HG03565 (cell line): ENCODE data around the gene ZNF236.

Experiments used
- ATAC-seq: cut with Tn5 transposase; IDR thresholded peaks from one replicate; pipeline ENCODE4 v1.9.1; 2021; ENCODE audit warnings: mild to moderate bottlenecking, moderate library complexity; ENCODE audit not compliant: unreplicated experiment

The ZNF236 gene

GRCh38 chr18:76855594-76855993 lies 33.2 kb downstream of the ZNF236 start:
- no peak for ATAC-seq

GRCh38 chr18:76857476-76857875 lies 35.1 kb downstream of the ZNF236 start:
- no peak for ATAC-seq

GRCh38 chr18:76859474-76860339 lies 37.4 kb downstream of the ZNF236 start:
- ATAC-seq = peak; percentile 96

- no peak for ATAC-seq
Observed at GRCh38 chr18:76860411-76860810, 38.1 kb downstream of the ZNF236 start.

GRCh38 chr18:76866666-76867065 lies 44.3 kb downstream of the ZNF236 start:
- no peak for ATAC-seq

GRCh38 chr18:76873311-76873710 lies 51.0 kb downstream of the ZNF236 start:
- no peak for ATAC-seq

- no peak for ATAC-seq
Observed at GRCh38 chr18:76873713-76874112, 51.4 kb downstream of the ZNF236 start.

- ATAC-seq = no peak
Observed at GRCh38 chr18:76874642-76875389, 52.5 kb downstream of the ZNF236 start.

GRCh38 chr18:76875390-76876325 lies 53.3 kb downstream of the ZNF236 start:
- peak; percentile 80 for ATAC-seq

GRCh38 chr18:76878426-76878825 lies 56.1 kb downstream of the ZNF236 start:
- no peak for ATAC-seq

GRCh38 chr18:76880026-76880425 lies 57.7 kb downstream of the ZNF236 start:
- ATAC-seq = no peak

GRCh38 chr18:76881744-76882143 lies 59.4 kb downstream of the ZNF236 start:
- no peak for ATAC-seq

- ATAC-seq = no peak
Observed at GRCh38 chr18:76882146-76882545, 59.8 kb downstream of the ZNF236 start.

- ATAC-seq = no peak
Observed at GRCh38 chr18:76885001-76885400, 62.6 kb downstream of the ZNF236 start.

GRCh38 chr18:76886112-76886511 lies 63.8 kb downstream of the ZNF236 start:
- no peak for ATAC-seq

- ATAC-seq = no peak
Observed at GRCh38 chr18:76889091-76889699, 66.8 kb downstream of the ZNF236 start.

- ATAC-seq = no peak
Observed at GRCh38 chr18:76892832-76893231, 70.5 kb downstream of the ZNF236 start.

- no peak for ATAC-seq
Observed at GRCh38 chr18:76894566-76895346, 72.4 kb downstream of the ZNF236 start.

- no peak for ATAC-seq
Observed at GRCh38 chr18:76895498-76895897, 73.1 kb downstream of the ZNF236 start.

- ATAC-seq = no peak
Observed at GRCh38 chr18:76896677-76897076, 74.3 kb downstream of the ZNF236 start.
